ENCODE results near the gene CFAP119. TPM values are rescaled to one million over a fixed set of nuclear protein-coding genes. Genes with fewer than 3 reads are reported as not detected.

CFAP119 gene
- total and polyA plus RNA-seq, 2 experiments from 2014 or later, result 2.2 to 5.2 TPM

DNA sequence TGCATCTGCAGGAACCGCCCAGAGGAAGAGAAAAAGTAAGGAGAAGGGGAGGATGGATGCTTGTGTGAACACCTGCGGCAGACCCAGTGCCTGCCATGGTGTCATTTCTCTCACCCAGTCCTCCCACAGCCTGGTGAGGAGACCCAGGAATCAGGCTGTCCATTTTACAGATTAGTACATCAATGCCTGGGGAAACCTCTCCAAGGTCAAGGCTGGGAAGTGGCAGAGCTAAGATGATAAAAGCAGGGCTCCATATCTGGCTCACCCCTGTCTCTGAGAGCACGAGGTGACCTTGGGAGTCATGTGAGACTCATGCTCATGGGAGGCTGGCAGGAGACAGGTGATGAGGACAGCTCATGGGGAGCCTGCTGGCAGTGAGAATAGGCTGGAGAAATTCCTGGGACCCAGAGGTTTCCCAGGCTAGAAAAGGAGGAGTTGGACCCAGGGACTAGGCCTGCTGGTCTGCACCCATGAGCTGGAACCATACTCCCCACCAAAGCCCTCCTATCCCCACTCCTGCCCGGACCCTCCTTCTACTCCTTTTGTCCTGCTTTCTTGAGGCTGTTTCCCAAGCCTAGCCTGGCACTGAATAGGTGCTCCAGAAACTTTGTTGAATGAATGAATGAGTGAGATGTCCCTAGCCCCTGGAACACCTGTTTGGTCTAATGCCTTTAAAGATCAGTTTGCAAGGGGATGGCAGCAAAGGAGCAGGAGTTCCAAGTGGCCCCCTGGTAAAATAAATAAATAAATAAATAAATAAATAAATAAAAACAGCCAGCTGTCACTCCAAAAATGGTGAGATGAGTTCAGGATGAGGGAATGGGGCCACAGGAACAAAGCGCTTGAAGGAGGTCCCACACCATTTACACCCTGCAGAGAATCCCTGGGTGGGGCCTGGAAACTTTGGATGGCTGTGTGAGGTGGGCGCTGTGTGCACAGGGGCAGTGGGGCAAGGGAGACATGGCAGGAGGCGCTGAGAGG, 23.6 kb upstream of the CFAP119 start:
- H3K27me3 ChIP-seq (ENCODE audit: insufficient read depth), result no peaks in the 10 kb centered on the region
- Mint-ChIP-seq H3K4me3 (peak overlapping the region; percentile 88), H3K36me3 (ENCODE audit: low read depth) (peaks cover 21% of the 10 kb centered on the region), H3K27me3 (ENCODE audit: insufficient read depth, low read depth, poor library complexity) (peaks cover 6% of the 10 kb centered on the region), H3K27ac (no peak overlapping the region), H3K4me1 (peaks cover 19% of the 10 kb centered on the region), H3K9me3 (no peaks in the 10 kb centered on the region)
- H2AFZ ChIP-seq, result no peak overlapping the region
- H3K4me1 ChIP-seq (ENCODE audit: insufficient read depth), result peaks cover 3% of the 10 kb centered on the region; the same call in 1 of the 2 replicates
- no peak overlapping the region for H3K27ac ChIP-seq (ENCODE audit: low read depth)
- peaks cover 5% of the 10 kb centered on the region for H4K20me1 ChIP-seq (replicated peaks; ENCODE audit: insufficient read depth)
- ATAC-seq, result no peak
- peaks cover 3% of the 10 kb centered on the region; the same call in 1 of the 2 replicates for H3K36me3 ChIP-seq (ENCODE audit: insufficient read depth)
- no peaks in the 10 kb centered on the region for H3K9me2 ChIP-seq (ENCODE audit: insufficient read depth)
- DNase-seq (ENCODE audit: low spot score), result no peak
- peak overlapping the region; percentile 95 for H3K4me3 ChIP-seq
- TF ChIP-seq EZH2phosphoT487 (IDR thresholded peaks at IDR 0.05; ENCODE audit: unreplicated experiment), result no peak
- TF ChIP-seq ZNF114 (CRISPR knock-in tag; IDR thresholded peaks at IDR 0.05), result no peak
- TF ChIP-seq, protein P1, sequence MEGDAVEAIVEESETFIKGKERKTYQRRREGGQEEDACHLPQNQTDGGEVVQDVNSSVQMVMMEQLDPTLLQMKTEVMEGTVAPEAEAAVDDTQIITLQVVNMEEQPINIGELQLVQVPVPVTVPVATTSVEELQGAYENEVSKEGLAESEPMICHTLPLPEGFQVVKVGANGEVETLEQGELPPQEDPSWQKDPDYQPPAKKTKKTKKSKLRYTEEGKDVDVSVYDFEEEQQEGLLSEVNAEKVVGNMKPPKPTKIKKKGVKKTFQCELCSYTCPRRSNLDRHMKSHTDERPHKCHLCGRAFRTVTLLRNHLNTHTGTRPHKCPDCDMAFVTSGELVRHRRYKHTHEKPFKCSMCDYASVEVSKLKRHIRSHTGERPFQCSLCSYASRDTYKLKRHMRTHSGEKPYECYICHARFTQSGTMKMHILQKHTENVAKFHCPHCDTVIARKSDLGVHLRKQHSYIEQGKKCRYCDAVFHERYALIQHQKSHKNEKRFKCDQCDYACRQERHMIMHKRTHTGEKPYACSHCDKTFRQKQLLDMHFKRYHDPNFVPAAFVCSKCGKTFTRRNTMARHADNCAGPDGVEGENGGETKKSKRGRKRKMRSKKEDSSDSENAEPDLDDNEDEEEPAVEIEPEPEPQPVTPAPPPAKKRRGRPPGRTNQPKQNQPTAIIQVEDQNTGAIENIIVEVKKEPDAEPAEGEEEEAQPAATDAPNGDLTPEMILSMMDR (conservative IDR thresholded peaks at IDR 0.05; ENCODE audit: low read depth in 2 of 2), result no peak
- TF ChIP-seq STAT1 (IDR thresholded peaks at IDR 0.05; ENCODE audit: unreplicated experiment), result no peak
- TF ChIP-seq, protein P2, sequence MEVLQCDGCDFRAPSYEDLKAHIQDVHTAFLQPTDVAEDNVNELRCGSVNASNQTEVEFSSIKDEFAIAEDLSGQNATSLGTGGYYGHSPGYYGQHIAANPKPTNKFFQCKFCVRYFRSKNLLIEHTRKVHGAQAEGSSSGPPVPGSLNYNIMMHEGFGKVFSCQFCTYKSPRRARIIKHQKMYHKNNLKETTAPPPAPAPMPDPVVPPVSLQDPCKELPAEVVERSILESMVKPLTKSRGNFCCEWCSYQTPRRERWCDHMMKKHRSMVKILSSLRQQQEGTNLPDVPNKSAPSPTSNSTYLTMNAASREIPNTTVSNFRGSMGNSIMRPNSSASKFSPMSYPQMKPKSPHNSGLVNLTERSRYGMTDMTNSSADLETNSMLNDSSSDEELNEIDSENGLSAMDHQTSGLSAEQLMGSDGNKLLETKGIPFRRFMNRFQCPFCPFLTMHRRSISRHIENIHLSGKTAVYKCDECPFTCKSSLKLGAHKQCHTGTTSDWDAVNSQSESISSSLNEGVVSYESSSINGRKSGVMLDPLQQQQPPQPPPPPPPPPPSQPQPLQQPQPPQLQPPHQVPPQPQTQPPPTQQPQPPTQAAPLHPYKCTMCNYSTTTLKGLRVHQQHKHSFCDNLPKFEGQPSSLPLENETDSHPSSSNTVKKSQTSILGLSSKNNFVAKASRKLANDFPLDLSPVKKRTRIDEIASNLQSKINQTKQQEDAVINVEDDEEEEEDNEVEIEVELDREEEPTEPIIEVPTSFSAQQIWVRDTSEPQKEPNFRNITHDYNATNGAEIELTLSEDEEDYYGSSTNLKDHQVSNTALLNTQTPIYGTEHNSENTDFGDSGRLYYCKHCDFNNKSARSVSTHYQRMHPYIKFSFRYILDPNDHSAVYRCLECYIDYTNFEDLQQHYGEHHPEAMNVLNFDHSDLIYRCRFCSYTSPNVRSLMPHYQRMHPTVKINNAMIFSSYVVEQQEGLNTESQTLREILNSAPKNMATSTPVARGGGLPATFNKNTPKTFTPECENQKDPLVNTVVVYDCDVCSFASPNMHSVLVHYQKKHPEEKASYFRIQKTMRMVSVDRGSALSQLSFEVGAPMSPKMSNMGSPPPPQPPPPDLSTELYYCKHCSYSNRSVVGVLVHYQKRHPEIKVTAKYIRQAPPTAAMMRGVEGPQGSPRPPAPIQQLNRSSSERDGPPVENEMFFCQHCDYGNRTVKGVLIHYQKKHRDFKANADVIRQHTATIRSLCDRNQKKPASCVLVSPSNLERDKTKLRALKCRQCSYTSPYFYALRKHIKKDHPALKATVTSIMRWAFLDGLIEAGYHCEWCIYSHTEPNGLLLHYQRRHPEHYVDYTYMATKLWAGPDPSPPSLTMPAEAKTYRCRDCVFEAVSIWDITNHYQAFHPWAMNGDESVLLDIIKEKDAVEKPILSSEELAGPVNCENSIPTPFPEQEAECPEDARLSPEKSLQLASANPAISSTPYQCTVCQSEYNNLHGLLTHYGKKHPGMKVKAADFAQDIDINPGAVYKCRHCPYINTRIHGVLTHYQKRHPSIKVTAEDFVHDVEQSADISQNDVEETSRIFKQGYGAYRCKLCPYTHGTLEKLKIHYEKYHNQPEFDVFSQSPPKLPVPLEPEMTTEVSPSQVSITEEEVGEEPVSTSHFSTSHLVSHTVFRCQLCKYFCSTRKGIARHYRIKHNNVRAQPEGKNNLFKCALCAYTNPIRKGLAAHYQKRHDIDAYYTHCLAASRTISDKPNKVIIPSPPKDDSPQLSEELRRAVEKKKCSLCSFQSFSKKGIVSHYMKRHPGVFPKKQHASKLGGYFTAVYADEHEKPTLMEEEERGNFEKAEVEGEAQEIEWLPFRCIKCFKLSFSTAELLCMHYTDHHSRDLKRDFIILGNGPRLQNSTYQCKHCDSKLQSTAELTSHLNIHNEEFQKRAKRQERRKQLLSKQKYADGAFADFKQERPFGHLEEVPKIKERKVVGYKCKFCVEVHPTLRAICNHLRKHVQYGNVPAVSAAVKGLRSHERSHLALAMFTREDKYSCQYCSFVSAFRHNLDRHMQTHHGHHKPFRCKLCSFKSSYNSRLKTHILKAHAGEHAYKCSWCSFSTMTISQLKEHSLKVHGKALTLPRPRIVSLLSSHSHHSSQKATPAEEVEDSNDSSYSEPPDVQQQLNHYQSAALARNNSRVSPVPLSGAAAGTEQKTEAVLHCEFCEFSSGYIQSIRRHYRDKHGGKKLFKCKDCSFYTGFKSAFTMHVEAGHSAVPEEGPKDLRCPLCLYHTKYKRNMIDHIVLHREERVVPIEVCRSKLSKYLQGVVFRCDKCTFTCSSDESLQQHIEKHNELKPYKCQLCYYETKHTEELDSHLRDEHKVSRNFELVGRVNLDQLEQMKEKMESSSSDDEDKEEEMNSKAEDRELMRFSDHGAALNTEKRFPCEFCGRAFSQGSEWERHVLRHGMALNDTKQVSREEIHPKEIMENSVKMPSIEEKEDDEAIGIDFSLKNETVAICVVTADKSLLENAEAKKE (CRISPR knock-in tag; IDR thresholded peaks at IDR 0.05), result no peak
- TF ChIP-seq, protein P3, sequence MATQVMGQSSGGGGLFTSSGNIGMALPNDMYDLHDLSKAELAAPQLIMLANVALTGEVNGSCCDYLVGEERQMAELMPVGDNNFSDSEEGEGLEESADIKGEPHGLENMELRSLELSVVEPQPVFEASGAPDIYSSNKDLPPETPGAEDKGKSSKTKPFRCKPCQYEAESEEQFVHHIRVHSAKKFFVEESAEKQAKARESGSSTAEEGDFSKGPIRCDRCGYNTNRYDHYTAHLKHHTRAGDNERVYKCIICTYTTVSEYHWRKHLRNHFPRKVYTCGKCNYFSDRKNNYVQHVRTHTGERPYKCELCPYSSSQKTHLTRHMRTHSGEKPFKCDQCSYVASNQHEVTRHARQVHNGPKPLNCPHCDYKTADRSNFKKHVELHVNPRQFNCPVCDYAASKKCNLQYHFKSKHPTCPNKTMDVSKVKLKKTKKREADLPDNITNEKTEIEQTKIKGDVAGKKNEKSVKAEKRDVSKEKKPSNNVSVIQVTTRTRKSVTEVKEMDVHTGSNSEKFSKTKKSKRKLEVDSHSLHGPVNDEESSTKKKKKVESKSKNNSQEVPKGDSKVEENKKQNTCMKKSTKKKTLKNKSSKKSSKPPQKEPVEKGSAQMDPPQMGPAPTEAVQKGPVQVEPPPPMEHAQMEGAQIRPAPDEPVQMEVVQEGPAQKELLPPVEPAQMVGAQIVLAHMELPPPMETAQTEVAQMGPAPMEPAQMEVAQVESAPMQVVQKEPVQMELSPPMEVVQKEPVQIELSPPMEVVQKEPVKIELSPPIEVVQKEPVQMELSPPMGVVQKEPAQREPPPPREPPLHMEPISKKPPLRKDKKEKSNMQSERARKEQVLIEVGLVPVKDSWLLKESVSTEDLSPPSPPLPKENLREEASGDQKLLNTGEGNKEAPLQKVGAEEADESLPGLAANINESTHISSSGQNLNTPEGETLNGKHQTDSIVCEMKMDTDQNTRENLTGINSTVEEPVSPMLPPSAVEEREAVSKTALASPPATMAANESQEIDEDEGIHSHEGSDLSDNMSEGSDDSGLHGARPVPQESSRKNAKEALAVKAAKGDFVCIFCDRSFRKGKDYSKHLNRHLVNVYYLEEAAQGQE (IDR thresholded peaks at IDR 0.05; ENCODE audit: unreplicated experiment), result no peak
- TF ChIP-seq JUNB (IDR thresholded peaks at IDR 0.05; ENCODE audit: unreplicated experiment), result no peak
- 0 out of 2 replicates have a peak, but pooled peaks cover 10% of the 10 kb centered on the region for H3F3A ChIP-seq (replicated peaks; ENCODE audit: low read depth)
- peak overlapping the region; percentile 99 for H3K4me2 ChIP-seq
- peaks cover 17% of the 10 kb centered on the region for H3K79me2 ChIP-seq (replicated peaks; ENCODE audit: insufficient read depth)

Data from GM23338 (cell line).